Activated gamma-delta T cell treated with Interleukin-2 at 50 U/mL for 16 hours (primary cell): ENCODE measurements around the gene AGAP3.

ENCODE experiments used
- DNase-seq: peaks from one replicate; pipeline ENCODE4 v3.0.0-alpha.2; 2020

AGAP3 gene

DNA sequence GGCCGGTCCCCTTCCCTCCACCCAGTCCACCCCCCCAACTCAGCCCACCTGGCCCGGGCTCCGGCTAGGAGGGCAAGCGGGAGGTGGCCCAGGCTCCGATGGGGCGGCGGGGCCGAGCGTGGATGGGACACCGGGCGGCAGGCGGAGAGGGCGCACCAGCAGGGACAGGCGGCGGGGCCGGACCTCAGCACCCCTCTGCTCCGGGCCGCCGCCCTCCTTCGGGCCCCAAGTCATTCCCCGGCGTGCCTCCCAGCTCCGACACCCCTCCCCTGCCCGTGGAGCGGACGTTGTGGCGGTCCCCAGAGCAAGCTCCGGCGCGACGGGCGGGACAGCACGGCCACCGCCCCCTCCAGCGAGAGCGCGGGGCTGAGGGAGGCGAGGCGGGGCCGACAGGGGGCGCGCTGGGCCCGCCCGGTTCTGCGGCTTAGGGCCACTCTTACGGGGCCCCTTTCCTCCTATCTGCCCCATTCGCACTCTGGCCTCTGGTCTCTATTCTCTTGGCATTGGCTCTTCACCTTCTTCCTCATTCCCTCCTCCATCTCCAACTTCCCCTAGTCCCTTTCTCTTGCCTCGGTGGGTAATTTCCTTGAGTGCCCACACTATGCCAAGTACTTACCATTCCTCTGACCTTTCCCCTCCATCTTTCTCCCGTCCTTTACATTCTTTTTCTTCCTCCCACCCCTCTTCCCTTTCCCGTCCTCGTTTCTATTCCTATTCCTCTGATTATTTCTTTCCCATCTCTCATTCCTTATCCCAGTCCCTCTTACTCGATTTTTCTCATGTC lies 81.9 kb downstream of the AGAP3 start:
- DNase-seq = peak; percentile 54

GRCh38 chr7:151168787-151169162 lies 82.5 kb downstream of the AGAP3 start:
- no peak for DNase-seq

- DNase-seq = peak; percentile 77
Measured at GRCh38 chr7:151172273-151173141, 86.2 kb downstream of the AGAP3 start.

DNA sequence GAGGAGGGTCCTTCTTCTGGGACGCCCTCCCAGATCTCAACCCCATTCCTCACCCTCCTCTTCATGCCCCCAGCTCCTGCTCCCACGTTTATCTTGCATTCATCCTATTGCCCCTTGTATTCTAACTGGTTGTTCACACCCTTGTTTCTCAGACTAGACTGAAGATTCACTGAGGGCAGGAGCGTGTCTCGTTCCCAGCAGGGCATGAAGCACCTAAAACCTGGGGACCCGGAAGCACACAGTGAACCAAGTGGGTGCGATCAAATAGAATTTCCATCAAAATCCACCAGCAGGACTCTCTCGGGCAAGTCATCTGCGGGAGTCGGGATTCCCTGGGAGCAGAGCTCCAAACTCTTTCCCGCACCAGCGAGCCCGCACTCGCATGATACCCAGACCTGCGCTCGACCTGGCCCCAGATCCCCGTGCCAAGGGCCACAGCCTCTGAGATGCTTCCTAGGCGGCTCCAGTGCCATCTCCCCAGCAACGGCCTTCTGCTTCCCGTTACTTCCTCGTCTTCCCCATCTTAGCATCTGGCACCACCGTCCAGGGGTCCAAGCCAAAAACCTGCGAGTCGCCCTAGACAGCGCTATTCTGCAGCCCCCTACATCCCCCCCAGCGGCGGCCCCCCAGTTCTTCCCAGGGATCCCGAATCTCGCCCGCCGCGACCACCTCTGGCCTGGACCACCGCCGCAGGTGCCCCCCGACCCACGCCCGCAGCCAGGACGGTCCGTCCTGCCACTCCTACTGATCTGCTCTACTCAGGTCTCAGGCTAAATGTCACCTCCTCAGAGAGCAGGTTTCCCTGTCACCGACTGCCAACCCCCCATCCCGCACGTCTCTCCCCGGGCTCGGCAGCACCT lies 87.3 kb downstream of the AGAP3 start:
- DNase-seq = no peak

GRCh38 chr7:151174246-151175046 lies 88.2 kb downstream of the AGAP3 start:
- DNase-seq = no peak

- DNase-seq = no peak
Measured at GRCh38 chr7:151175047-151175792, 88.9 kb downstream of the AGAP3 start.

GRCh38 chr7:151175793-151176311 lies 89.6 kb downstream of the AGAP3 start:
- no peak for DNase-seq

- no peak for DNase-seq
Measured at GRCh38 chr7:151176401-151176800, 90.1 kb downstream of the AGAP3 start.

- no peak for DNase-seq
Measured at GRCh38 chr7:151177310-151177709, 91.0 kb downstream of the AGAP3 start.

- DNase-seq = no peak
Measured at GRCh38 chr7:151178236-151178635, 92.0 kb downstream of the AGAP3 start.

- no peak for DNase-seq
Measured at GRCh38 chr7:151178831-151179230, 92.6 kb downstream of the AGAP3 start.

- DNase-seq = no peak
Measured at GRCh38 chr7:151179287-151179860, 93.1 kb downstream of the AGAP3 start.

DNA sequence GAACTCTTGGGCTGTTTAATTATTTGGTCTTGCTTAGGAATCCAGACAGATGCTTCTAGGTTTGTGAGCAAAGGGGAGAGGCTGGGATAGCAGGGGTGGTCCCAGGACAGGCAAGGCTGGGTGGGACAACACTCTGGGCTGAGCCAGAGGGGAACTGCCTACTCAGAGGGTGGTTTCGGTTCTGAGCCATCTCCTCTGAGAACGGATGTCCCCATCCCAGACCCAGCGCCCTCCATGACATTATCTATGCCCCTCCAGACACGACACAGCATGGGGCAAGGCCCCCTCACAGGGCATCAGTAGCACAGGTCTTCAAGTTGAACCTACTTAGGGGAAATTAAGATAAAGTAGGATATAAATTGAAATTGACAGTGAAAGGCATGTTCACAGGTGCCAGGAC lies 93.7 kb downstream of the AGAP3 start:
- no peak for DNase-seq

- no peak for DNase-seq
Measured at GRCh38 chr7:151181011-151181431, 94.7 kb downstream of the AGAP3 start.

- DNase-seq = no peak
Measured at GRCh38 chr7:151185762-151186639, 99.7 kb downstream of the AGAP3 start.

GRCh38 chr7:151186640-151187408 lies 100.5 kb downstream of the AGAP3 start, which contains the start of gene ASB10:
ASB10 (minus strand) TSS chr7:151187250; CDS start chr7:151187130, 120 bp downstream.
- DNase-seq = no peak

- DNase-seq = no peak
Measured at GRCh38 chr7:151187409-151188251, 101.4 kb downstream of the AGAP3 start.

- no peak for DNase-seq
Measured at GRCh38 chr7:151188252-151188542, 101.9 kb downstream of the AGAP3 start.
